GM12801 (cell line): ENCODE results near the gene C16orf74.

Experiments
- CTCF ChIP-seq: IDR thresholded peaks from one replicate; pipeline ENCODE4 v1.5.1; 2011; ENCODE audit warnings: control low read depth; ENCODE audit not compliant: insufficient read length; ENCODE audit errors: extremely low read depth

Gene C16orf74

GRCh38 chr16:85782451-85782850 is 31.6 kb upstream of the C16orf74 start:
- TF ChIP-seq CTCF = no peak

GRCh38 chr16:85781695-85782370 is 30.9 kb upstream of the C16orf74 start:
- TF ChIP-seq CTCF = no peak

GRCh38 chr16:85781156-85781555 is 30.3 kb upstream of the C16orf74 start:
- TF ChIP-seq CTCF = no peak

- TF ChIP-seq CTCF = no peak
These were observed 29.4 kb upstream of the C16orf74 start for GRCh38 chr16:85780281-85780680.

- no peak for TF ChIP-seq CTCF
These were observed 28.0 kb upstream of the C16orf74 start for GRCh38 chr16:85778873-85779272.

GRCh38 chr16:85777583-85778310 is 26.9 kb upstream of the C16orf74 start:
- no peak for TF ChIP-seq CTCF

- no peak for TF ChIP-seq CTCF
These were observed 23.9 kb upstream of the C16orf74 start for GRCh38 chr16:85774811-85775210.
